Osteocyte (in vitro differentiated cells): ENCODE results near the gene RNF207. TPM values are rescaled to one million over a fixed set of nuclear protein-coding genes. Genes with fewer than 3 reads are reported as not detected.

Source experiments
- DNase-seq: peaks from one replicate; pipeline ENCODE4 v3.0.0; 2021; ENCODE audit warnings: mixed read lengths; ENCODE audit not compliant: unreplicated experiment; ENCODE audit errors: extremely low spot score
- H3K27ac Mint-ChIP-seq: one replicate; pipeline ENCODE4 v1.8.0; 2021; ENCODE audit warnings: mild to moderate bottlenecking, mixed read lengths; ENCODE audit not compliant: unreplicated experiment
- H3K27me3 Mint-ChIP-seq: one replicate; pipeline ENCODE4 v1.8.0; 2021; ENCODE audit warnings: mixed read lengths; ENCODE audit not compliant: unreplicated experiment
- H3K36me3 Mint-ChIP-seq: one replicate; pipeline ENCODE4 v1.8.0; 2021; ENCODE audit warnings: mixed read lengths; ENCODE audit not compliant: unreplicated experiment
- H3K4me1 Mint-ChIP-seq: one replicate; pipeline ENCODE4 v1.8.0; 2021; ENCODE audit warnings: mixed read lengths; ENCODE audit not compliant: unreplicated experiment
- H3K4me3 Mint-ChIP-seq: one replicate; pipeline ENCODE4 v1.8.0; 2021; ENCODE audit warnings: mild to moderate bottlenecking, moderate library complexity, mixed read lengths; ENCODE audit not compliant: unreplicated experiment
- H3K9me3 Mint-ChIP-seq: one replicate; pipeline ENCODE4 v1.8.0; 2021; ENCODE audit warnings: mixed read lengths; ENCODE audit not compliant: unreplicated experiment
- CTCF ChIP-seq: fragments of 200-600 bp; sonication (generic); IDR thresholded peaks from 2 replicates; pipeline ENCODE4 v1.5.0; 2021; ENCODE audit warnings: antibody characterized with exemption, mild to moderate bottlenecking, moderate library complexity
- total RNA-seq: library from RNA; stranded (reverse); gene quantifications from 2 replicates; pipeline ENCODE4 v1.2.1, GENCODE V29; 2021

Gene RNF207
- total RNA-seq, 1 donor from 2014 or later, result 12.4 TPM

- Mint-ChIP-seq H3K27ac (no peak overlapping the region), H3K27me3 (peaks cover 11% of the 10 kb centered on the region), H3K4me3 (no peak overlapping the region), H3K9me3 (no peaks in the 10 kb centered on the region), H3K4me1 (peaks cover 4% of the 10 kb centered on the region), H3K36me3 (no peaks in the 10 kb centered on the region)
- DNase-seq, result no peak
- TF ChIP-seq CTCF, result no peak
Measured at GRCh38 chr1:6162773-6163172, 43.1 kb upstream of the RNF207 start.

- no peak overlapping the region for H3K27ac Mint-ChIP-seq
- no peaks in the 10 kb centered on the region for H3K9me3 Mint-ChIP-seq
- peaks cover 11% of the 10 kb centered on the region for H3K27me3 Mint-ChIP-seq
- no peaks in the 10 kb centered on the region for H3K36me3 Mint-ChIP-seq
- DNase-seq, result no peak
- no peaks in the 10 kb centered on the region for H3K4me1 Mint-ChIP-seq
- H3K4me3 Mint-ChIP-seq, result no peak overlapping the region
- TF ChIP-seq CTCF, result no peak
Measured at GRCh38 chr1:6163191-6163972, 42.5 kb upstream of the RNF207 start.

- no peak for DNase-seq
- Mint-ChIP-seq H3K9me3 (no peaks in the 10 kb centered on the region), H3K4me3 (no peak overlapping the region), H3K27ac (no peak overlapping the region), H3K27me3 (peaks cover 11% of the 10 kb centered on the region), H3K4me1 (no peaks in the 10 kb centered on the region), H3K36me3 (no peaks in the 10 kb centered on the region)
- TF ChIP-seq CTCF, result no peak
Measured at GRCh38 chr1:6163973-6164617, 41.8 kb upstream of the RNF207 start.

- Mint-ChIP-seq H3K9me3 (no peaks in the 10 kb centered on the region), H3K4me3 (no peak overlapping the region), H3K27ac (no peak overlapping the region), H3K4me1 (no peaks in the 10 kb centered on the region), H3K36me3 (no peaks in the 10 kb centered on the region), H3K27me3 (peaks cover 3% of the 10 kb centered on the region)
- DNase-seq, result no peak
- no peak for TF ChIP-seq CTCF
Measured at GRCh38 chr1:6165027-6165426, 40.9 kb upstream of the RNF207 start.

- no peak overlapping the region for H3K4me3 Mint-ChIP-seq
- no peaks in the 10 kb centered on the region for H3K36me3 Mint-ChIP-seq
- no peak for TF ChIP-seq CTCF
- peaks cover 3% of the 10 kb centered on the region for H3K27me3 Mint-ChIP-seq
- H3K9me3 Mint-ChIP-seq, result no peaks in the 10 kb centered on the region
- no peak for DNase-seq
- H3K27ac Mint-ChIP-seq, result no peak overlapping the region
- H3K4me1 Mint-ChIP-seq, result no peaks in the 10 kb centered on the region
Measured at GRCh38 chr1:6165441-6165985, 40.4 kb upstream of the RNF207 start.
